ENCODE data around the gene PRKAA1. TPM values are rescaled to one million over a fixed set of nuclear protein-coding genes. Genes with fewer than 3 reads are reported as not detected.

Gene PRKAA1
- total RNA-seq, 1 donor from 2014 or later = 67.8 TPM

- Mint-ChIP-seq H3K27me3 (ENCODE audit: low read depth) (no peaks in the 10 kb centered on the region), H3K36me3 (ENCODE audit: low read depth) (peaks cover 2% of the 10 kb centered on the region), H3K27ac (ENCODE audit: unreplicated experiment) (no peak overlapping the region), H3K4me1 (ENCODE audit: low read depth) (peaks cover 29% of the 10 kb centered on the region), H3K9me3 (ENCODE audit: low read depth) (peaks cover 4% of the 10 kb centered on the region), H3K4me3 (ENCODE audit: unreplicated experiment) (no peak overlapping the region)
- TF ChIP-seq CTCF (IDR thresholded peaks at IDR 0.05) = no peak
- no peak for DNase-seq (ENCODE audit: low spot score)
These were observed 51.5 kb downstream of the PRKAA1 start for GRCh38 chr5:40746703-40747102.

GRCh38 chr5:40743771-40744170 lies 54.4 kb downstream of the PRKAA1 start:
- no peak for DNase-seq (ENCODE audit: low spot score)
- Mint-ChIP-seq H3K27me3 (ENCODE audit: low read depth) (no peaks in the 10 kb centered on the region), H3K9me3 (ENCODE audit: low read depth) (peaks cover 14% of the 10 kb centered on the region), H3K27ac (ENCODE audit: unreplicated experiment) (no peak overlapping the region), H3K4me3 (ENCODE audit: unreplicated experiment) (no peak overlapping the region), H3K4me1 (ENCODE audit: low read depth) (peaks cover 29% of the 10 kb centered on the region), H3K36me3 (ENCODE audit: low read depth) (peaks cover 15% of the 10 kb centered on the region)
- TF ChIP-seq CTCF (IDR thresholded peaks at IDR 0.05) = no peak

- Mint-ChIP-seq H3K4me3 (ENCODE audit: unreplicated experiment) (no peak overlapping the region), H3K27me3 (ENCODE audit: low read depth) (no peaks in the 10 kb centered on the region), H3K36me3 (ENCODE audit: low read depth) (peaks cover 16% of the 10 kb centered on the region), H3K9me3 (ENCODE audit: low read depth) (peaks cover 15% of the 10 kb centered on the region), H3K4me1 (ENCODE audit: low read depth) (peaks cover 26% of the 10 kb centered on the region), H3K27ac (ENCODE audit: unreplicated experiment) (no peak overlapping the region)
- DNase-seq (ENCODE audit: low spot score) = no peak
- no peak for TF ChIP-seq CTCF (IDR thresholded peaks at IDR 0.05)
These were observed 59.7 kb downstream of the PRKAA1 start for GRCh38 chr5:40738502-40738901.

- Mint-ChIP-seq H3K9me3 (ENCODE audit: low read depth) (peaks cover 15% of the 10 kb centered on the region), H3K27ac (ENCODE audit: unreplicated experiment) (no peak overlapping the region), H3K27me3 (ENCODE audit: low read depth) (no peaks in the 10 kb centered on the region), H3K36me3 (ENCODE audit: low read depth) (peaks cover 16% of the 10 kb centered on the region), H3K4me1 (ENCODE audit: low read depth) (peaks cover 19% of the 10 kb centered on the region), H3K4me3 (ENCODE audit: unreplicated experiment) (no peak overlapping the region)
- DNase-seq (ENCODE audit: low spot score) = no peak
- TF ChIP-seq CTCF (IDR thresholded peaks at IDR 0.05) = peak; percentile 94
These were observed 61.9 kb downstream of the PRKAA1 start for GRCh38 chr5:40736103-40736875.

- Mint-ChIP-seq H3K4me3 (ENCODE audit: unreplicated experiment) (no peak overlapping the region), H3K27ac (ENCODE audit: unreplicated experiment) (no peak overlapping the region), H3K27me3 (ENCODE audit: low read depth) (no peaks in the 10 kb centered on the region), H3K36me3 (ENCODE audit: low read depth) (peaks cover 11% of the 10 kb centered on the region), H3K4me1 (ENCODE audit: low read depth) (peaks cover 19% of the 10 kb centered on the region), H3K9me3 (ENCODE audit: low read depth) (peaks cover 11% of the 10 kb centered on the region)
- no peak for TF ChIP-seq CTCF (IDR thresholded peaks at IDR 0.05)
- DNase-seq (ENCODE audit: low spot score) = no peak
These were observed 62.6 kb downstream of the PRKAA1 start for GRCh38 chr5:40735609-40736008.
